Measurements from ENCODE around the gene SPATA16.

DNA sequence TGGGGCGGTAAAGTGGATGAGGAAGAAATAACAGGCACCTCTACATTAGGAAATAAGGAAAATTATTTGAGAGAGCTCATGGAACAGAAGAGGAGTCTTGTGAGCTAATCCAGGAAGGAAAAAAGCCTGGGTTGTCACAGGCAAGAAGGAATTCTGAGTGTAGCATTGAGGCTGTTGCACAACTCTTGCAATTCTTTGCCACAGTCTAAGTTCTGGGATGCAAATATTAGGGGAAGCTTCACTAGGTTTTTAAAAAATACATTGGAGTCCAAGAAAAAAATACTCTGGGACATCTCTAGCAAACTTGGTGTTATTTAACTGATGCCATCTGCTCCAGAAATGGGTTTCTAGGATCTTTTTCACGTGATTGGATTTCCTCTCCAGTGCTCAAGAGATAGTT lies 122.3 kb downstream of the SPATA16 start:
- TF ChIP-seq CTCF (IDR thresholded peaks at IDR 0.05; ENCODE audit: low read length) = no peak
- TF ChIP-seq EZH2phosphoT487 (IDR thresholded peaks at IDR 0.05; ENCODE audit: low read length) = no peak
- no peak for TF ChIP-seq EZH2 (optimal IDR thresholded peaks at IDR 0.05; ENCODE audit: low read depth, low read length)
